Endothelial cell of umbilical vein (primary cell): ENCODE measurements around the gene SEMA3E. TPM values are rescaled to one million over a fixed set of nuclear protein-coding genes. Genes with fewer than 3 reads are reported as not detected.

Experiments used
- BruUV-seq: library from RNA; stranded (reverse); fragments of 400-500 nt; replicated peaks from 2 replicates; lab custom pipeline; 2021; lab: Mats Ljungman, UMichigan
- CTCF ChIA-PET: fragments of 300-600, 350-600 bp; sonication (Branson Sonifier 250); formaldehyde crosslinking; loops from one replicate; lab custom pipeline; 2021; ENCODE audit warnings: antibody characterized with exemption, inconsistent platforms; lab: Charles Lee
- POLR2A ChIA-PET: fragments of 300-600, 350-600 bp; sonication (Branson Sonifier 250); formaldehyde crosslinking; loops from one replicate; lab custom pipeline; 2021; ENCODE audit warnings: antibody characterized with exemption, inconsistent platforms; lab: Charles Lee
- DNase-seq: peaks from one replicate; pipeline ENCODE4 v3.0.0-alpha.2; 2011; ENCODE audit warnings: low read depth, low spot score
- FAIRE-seq: peaks from 2 replicates; lab custom pipeline; 2011; peaks lifted over from hg19 to GRCh38; lab: Jason Lieb, UNC
- H2AFZ ChIP-seq: 2 replicates; pipeline ENCODE4 v1.6.0; 2012; ENCODE audit warnings: low read depth, low read length, control low read depth, inconsistent platforms
- H3K27ac ChIP-seq: 2 replicates; pipeline ENCODE4 v1.5.1; 2011; ENCODE audit warnings: low read depth, mild to moderate bottlenecking, control low read depth, low read length, moderate library complexity; ENCODE audit not compliant: insufficient read depth
- H3K27me3 ChIP-seq, 2 experiments: 2 replicates each; pipeline versions ENCODE4 v1.6.0 to v1.6.1; 2011; ENCODE audit warnings: low read length in 2 of 2, mixed read lengths in 1 of 2; ENCODE audit not compliant: control insufficient read depth in 2 of 2, insufficient read depth in 2 of 2
- H3K36me3 ChIP-seq, 2 experiments: 2 replicates in 1 of 2; 3 replicates in 1 of 2; pipeline ENCODE4 v1.5.1; 2011; ENCODE audit warnings: low read length in 2 of 2, mild to moderate bottlenecking in 1 of 2, moderate library complexity in 1 of 2; ENCODE audit not compliant: control insufficient read depth in 2 of 2, insufficient read depth in 2 of 2; ENCODE audit errors: extremely low read depth in 1 of 2
- H3K4me1 ChIP-seq: 3 replicates; pipeline ENCODE4 v1.5.1; 2011; ENCODE audit warnings: mild to moderate bottlenecking, low read length; ENCODE audit not compliant: control insufficient read depth, insufficient read depth; ENCODE audit errors: extremely low read depth
- H3K4me2 ChIP-seq: 2 replicates; pipeline ENCODE4 v1.6.1; 2011; ENCODE audit warnings: low read length, control low read depth, mixed read lengths; ENCODE audit not compliant: insufficient read depth
- H3K4me3 ChIP-seq, 3 experiments: fragments of 200-600 bp in 1 of 3; sonication (generic), shearing (Covaris generic) in 1 of 3; replicated peaks in 1 of 3; 2 replicates each; pipeline ENCODE4 v1.5.1; 2011 to 2016; ENCODE audit warnings: control low read depth in 3 of 3, low read length in 3 of 3, mild to moderate bottlenecking in 2 of 3, inconsistent platforms in 1 of 3, low read depth in 1 of 3, moderate library complexity in 1 of 3; ENCODE audit not compliant: insufficient read depth in 1 of 3
- H3K79me2 ChIP-seq: 2 replicates; pipeline ENCODE4 v1.6.0; 2012; ENCODE audit warnings: low read length, inconsistent platforms; ENCODE audit not compliant: control insufficient read depth, insufficient read depth
- H3K9ac ChIP-seq: replicated peaks from 2 replicates; pipeline ENCODE3; 2011; ENCODE audit warnings: low read length, control low read depth; ENCODE audit not compliant: insufficient read depth; ENCODE audit errors: extremely low read depth
- H3K9me1 ChIP-seq: replicated peaks from 3 replicates; pipeline ENCODE4 v1.6.0; 2011; ENCODE audit warnings: mild to moderate bottlenecking, low read length; ENCODE audit not compliant: control insufficient read depth, insufficient read depth; ENCODE audit errors: extremely low read depth
- H3K9me3 ChIP-seq: replicated peaks from 2 replicates; pipeline ENCODE4 v1.5.1; 2012; ENCODE audit warnings: low read length, inconsistent platforms; ENCODE audit not compliant: control insufficient read depth, insufficient read depth
- H4K20me1 ChIP-seq: replicated peaks from 2 replicates; pipeline ENCODE3; 2011; ENCODE audit warnings: mild to moderate bottlenecking, low read length; ENCODE audit not compliant: control insufficient read depth, insufficient read depth; ENCODE audit errors: extremely low read depth
- CTCF ChIP-seq, 2 donors: IDR thresholded peaks; 1 replicate in 1 of 2; 2 replicates in 1 of 2; pipeline ENCODE4 v1.5.1; 2011; ENCODE audit warnings: low read length in 2 of 2, mild to moderate bottlenecking in 2 of 2, moderate library complexity in 2 of 2, control low read depth in 1 of 2, inconsistent platforms in 1 of 2, low read depth in 1 of 2; ENCODE audit not compliant: insufficient read depth in 1 of 2; ENCODE audit errors: extremely low read depth in 1 of 2
- EZH2 ChIP-seq: IDR thresholded peaks from 2 replicates; pipeline ENCODE4 v1.6.1; 2012; ENCODE audit warnings: borderline replicate concordance, low read depth, mild to moderate bottlenecking, moderate library complexity, low read length, inconsistent platforms; ENCODE audit not compliant: severe bottlenecking
- FOS ChIP-seq: IDR thresholded peaks from 2 replicates; pipeline ENCODE4 v1.6.1; 2011; ENCODE audit warnings: mild to moderate bottlenecking, low read length, moderate library complexity, borderline replicate concordance; ENCODE audit not compliant: insufficient read depth
- GATA2 ChIP-seq: IDR thresholded peaks from 2 replicates; pipeline ENCODE4 v1.7.0; 2011; ENCODE audit warnings: low read depth, mild to moderate bottlenecking, moderate library complexity, mixed read lengths, low read length; ENCODE audit not compliant: insufficient read length, insufficient read depth
- JUN ChIP-seq: IDR thresholded peaks from 2 replicates; pipeline ENCODE4 v1.6.1; 2011; ENCODE audit warnings: borderline replicate concordance, low read depth; ENCODE audit not compliant: insufficient read length, insufficient read depth
- MAX ChIP-seq: IDR thresholded peaks from 2 replicates; pipeline ENCODE4 v1.6.1; 2011; ENCODE audit not compliant: insufficient read depth, insufficient read length
- MYC ChIP-seq: IDR thresholded peaks from one replicate; pipeline ENCODE4 v1.6.1; 2011; ENCODE audit warnings: mild to moderate bottlenecking, low read depth, low read length
- POLR2A ChIP-seq: IDR thresholded peaks from 2 replicates; pipeline ENCODE4 v1.6.1; 2012; ENCODE audit warnings: low read depth, mild to moderate bottlenecking, control low read depth, low read length
- POLR2AphosphoS5 ChIP-seq: IDR thresholded peaks from 2 replicates; pipeline ENCODE4 v1.6.1; 2012; ENCODE audit warnings: low read depth, mild to moderate bottlenecking, control low read depth, low read length, moderate library complexity; ENCODE audit not compliant: insufficient read depth
- dilution Hi-C: fragments of 300-500 bp; cut with MboI; formaldehyde crosslinking; loops from one replicate; pipeline ENCODE4 v1.15.0; 2019; ENCODE audit warnings: low sequenced_read_pairs; ENCODE audit not compliant: extremely low pct_ligation_motif_present
- intact Hi-C: fragments of 100-400 bp; cut with micrococcal nuclease; formaldehyde crosslinking; loops from one replicate; pipeline ENCODE4 v1.10.0; 2022
- polyA plus RNA-seq, 4 experiments: library from polyadenylated mRNA; depleted of rRNA in 3 of 4; stranded (reverse) in 3 of 4; unstranded in 1 of 4; fragments of >200 nt; gene quantifications; 2 replicates each; pipeline versions ENCODE4 v1.2.1 to v1.2.3, GENCODE V29; 2011 to 2012; ENCODE audit warnings: missing spikeins in 1 of 4
- total RNA-seq: library from RNA; stranded (reverse); gene quantifications from 2 replicates; pipeline ENCODE4 v1.2.3, GENCODE V29; 2021

SEMA3E gene
- total and polyA plus RNA-seq, 2 donors (not counting 3 experiments of a cell fraction or from before 2014, with no cell fraction given) = not detected

- Histone ChIP-seq H3K36me3 (no peaks in the 10 kb centered on the region), H3K4me3 (no peak overlapping the region), H2AFZ (no peak overlapping the region), H4K20me1 (no peaks in the 10 kb centered on the region), H3K27me3 (peaks cover under 1 to 4% of the 10 kb centered on the region in 2 experiments), H3K27ac (no peak overlapping the region), H3K4me1 (no peaks in the 10 kb centered on the region), H3K79me2 (no peaks in the 10 kb centered on the region), H3K9ac (no peak overlapping the region), H3K9me1 (no peaks in the 10 kb centered on the region), H3K9me3 (no peaks in the 10 kb centered on the region), H3K4me2 (no peak overlapping the region)
- dilution Hi-C loops = no loop called here
- TF ChIP-seq GATA2 (no peak), MAX (no peak), MYC (no peak), JUN (no peak), CTCF (IDR thresholded peaks at IDR 0.05; ENCODE audit: extremely low read depth in 1 of 2, insufficient read depth in 1 of 2, low read depth in 1 of 2, low read length in 2 of 2) (no peak), EZH2 (no peak), POLR2AphosphoS5 (no peak), POLR2A (no peak), FOS (no peak)
- no peak for FAIRE-seq
- ChIA-PET CTCF (interaction anchor here (1.4 kb wide), 1 partner anchor 19 kb away, joined by 4 read pairs; no protein-coding TSS in a partner anchor), POLR2A (no interaction called here)
- no peak for DNase-seq
- intact Hi-C loops = no loop called here
- no TSS peak for BruUV-seq
These were observed 60.2 kb downstream of the SEMA3E start for GRCh38 chr7:83588602-83589240.
